CD4-positive, alpha-beta T cell treated with Interleukin-17A for 1 hour (primary cell): ENCODE data around the gene GNB1L.
A peak's percentile ranks its signal among the peaks of the same experiment; 100 is the strongest.

Experiments
- DNase-seq: peaks from one replicate; pipeline ENCODE4 v3.0.0-alpha.2; 2020

The GNB1L gene

DNA sequence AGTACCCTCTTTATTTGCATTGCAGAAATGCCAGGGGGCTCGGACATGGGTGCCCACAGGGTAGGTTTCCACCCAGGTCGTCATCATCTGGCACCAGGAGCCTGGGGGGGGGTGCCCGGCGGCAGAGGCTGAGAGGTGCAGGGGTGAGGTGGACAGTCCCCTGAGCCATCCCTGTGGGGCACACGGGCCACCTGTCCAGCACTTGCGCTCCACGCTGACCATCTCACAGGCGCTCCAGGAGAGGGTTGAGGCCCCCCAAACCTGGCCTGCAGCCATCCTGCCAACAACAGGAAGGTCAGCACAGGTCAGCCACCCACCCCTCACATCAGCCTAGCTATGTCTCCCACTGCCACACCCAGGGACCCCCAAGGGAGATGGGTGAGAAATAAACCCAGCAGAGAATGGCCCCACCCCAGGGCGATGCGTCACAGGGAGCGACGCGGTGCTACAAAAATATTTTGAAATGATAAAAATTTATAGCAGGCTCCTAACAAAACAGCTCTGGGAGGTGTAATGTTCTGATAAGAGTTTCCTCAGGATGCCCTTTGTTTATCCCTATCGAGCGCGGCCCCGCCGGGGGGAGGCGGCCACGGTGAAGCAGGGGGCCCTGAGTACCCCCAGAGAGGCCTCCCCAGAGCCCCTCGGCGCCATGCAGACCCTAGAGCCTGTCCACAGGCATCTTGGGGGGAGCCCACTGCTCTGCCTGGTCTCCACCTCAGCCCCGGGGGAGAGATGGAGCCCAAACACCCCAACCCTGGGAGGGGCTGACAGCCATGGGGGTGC is 21.0 kb upstream of the GNB1L start:
- DNase-seq, result no peak

DNA sequence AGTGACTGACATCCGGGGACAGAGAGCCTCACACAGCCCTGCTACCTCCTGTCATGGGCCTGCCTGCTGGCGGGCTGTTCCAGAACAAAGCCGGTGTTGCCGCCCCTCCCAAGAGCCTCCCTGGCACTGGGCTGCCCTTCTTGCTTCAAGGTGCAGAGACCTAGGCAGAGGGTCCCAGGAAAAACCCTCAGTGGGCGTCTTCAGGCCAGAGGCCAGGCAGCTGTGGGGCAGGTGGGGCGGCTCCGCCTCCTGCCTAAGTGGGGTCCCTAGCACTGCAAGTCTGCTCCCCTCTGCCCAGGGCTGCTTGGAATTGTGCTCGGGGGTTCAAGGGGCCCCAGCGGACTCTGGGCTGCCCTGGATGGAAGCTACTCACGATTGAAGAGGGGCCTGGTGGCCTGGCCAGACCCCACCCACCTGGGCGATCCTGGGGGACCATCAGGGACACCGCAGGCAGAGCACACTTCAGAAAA is 20.4 kb upstream of the GNB1L start:
- DNase-seq, result no peak

DNA sequence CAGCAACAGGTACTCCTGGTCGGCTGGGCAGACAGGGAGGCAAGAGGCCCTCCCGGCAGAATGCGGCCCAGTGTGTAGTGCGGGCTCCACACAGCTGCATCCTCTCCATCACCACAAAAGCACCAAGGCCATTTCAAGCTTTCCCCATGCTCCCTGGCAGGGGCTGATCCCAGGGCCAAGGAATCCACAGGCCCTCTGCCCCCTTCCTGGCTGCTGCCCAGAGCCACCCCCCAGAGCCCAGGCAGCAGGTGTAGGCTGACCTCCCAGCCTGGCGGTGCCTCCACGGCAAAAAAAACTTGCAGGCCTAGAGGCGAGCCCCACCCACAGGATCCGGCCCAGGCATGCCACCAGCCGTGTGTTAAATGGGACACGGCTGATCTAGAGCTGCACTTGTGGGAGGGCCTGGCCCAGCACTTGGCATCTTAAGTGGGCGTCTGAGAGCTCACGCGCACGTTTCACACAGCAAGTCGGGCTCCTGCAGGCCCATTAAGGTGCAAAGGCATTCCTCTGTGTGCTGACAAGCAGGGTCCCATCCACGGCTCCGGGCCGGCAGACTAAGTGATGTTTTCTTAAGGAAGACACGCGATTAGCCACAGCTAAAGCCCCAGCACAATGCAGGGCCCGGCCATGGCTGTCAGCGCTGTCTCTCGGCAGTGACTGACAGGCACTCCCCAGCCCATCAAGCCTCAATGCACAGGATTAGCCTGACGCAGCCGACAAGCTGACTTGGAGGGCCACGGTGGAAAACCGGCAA is 19.8 kb upstream of the GNB1L start:
- DNase-seq, result peak; percentile 32

DNA sequence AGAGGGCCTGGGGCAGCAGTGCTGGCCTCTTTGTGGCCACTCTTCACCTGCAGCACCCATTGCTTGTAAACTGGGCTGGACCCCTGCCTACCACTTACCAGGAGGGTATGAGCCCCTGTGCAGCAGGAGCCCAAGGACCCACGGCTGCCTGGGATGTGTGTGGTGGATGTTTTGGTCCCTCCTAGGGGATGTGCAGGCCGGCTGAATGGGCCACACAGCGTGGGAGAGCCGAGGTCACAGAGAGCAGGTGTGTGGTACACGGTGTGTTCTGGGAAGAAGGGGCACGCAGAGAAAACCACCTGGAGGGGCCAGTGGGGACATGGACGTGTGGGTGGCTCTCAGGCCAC is 19.3 kb upstream of the GNB1L start:
- DNase-seq, result no peak

DNA sequence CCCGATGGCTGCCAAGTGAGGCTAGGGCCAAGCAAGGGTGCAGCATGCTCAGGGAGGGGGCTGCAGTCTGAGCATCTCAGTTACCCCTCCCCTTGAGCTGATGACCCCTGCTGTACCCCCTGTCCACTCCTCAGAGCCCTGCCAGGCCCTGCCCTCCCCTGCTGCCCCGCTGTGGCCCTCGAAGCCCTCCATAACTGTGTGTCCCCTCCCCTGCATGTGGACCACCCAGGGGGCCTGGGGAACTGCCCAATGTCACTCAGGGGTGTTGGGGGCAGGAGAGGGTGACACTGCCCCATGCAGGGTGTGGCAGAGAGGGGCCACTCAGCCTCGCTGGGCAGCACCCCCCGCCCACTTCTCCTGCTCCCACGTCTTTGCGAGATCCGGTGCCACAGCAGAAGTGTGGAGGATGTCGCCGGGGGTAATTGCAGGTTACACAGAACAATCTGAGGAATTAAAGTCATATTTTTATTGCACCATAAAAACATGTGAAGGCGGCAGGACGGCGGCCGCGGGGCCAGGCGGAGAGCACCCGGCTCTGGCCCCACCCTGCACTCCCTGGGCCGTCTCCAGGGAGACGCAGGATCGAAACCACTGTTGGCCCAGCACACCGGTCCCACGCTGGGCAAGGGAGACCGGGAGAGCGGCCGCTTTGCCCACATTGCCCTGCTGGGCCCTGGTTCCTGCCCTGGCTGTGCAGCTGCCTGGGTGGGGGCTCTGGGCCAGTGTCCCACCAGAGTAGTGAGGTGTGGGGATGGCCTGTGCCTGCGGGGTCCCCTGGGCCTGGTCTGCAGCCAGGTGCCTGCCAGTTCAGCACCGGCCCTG is 18.7 kb upstream of the GNB1L start:
- DNase-seq, result no peak

DNA sequence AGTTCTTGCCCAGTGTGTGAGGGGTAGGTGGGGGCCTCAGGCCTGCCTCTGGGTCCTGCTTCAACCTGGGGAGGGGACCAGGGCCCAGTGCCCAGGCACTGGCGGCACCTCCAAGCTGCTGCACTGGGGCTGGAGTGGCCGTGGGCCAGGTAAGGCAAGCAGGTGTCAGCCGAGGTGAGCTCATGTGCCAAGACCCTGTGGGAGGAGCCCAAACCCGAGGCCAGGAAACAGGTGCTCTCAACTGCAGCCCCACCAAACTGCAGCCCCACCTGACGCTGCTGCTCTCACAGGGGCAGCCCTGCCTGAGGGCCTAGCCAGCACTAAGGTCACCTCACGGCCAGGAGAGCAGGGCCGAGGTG is 18.1 kb upstream of the GNB1L start:
- no peak for DNase-seq

DNA sequence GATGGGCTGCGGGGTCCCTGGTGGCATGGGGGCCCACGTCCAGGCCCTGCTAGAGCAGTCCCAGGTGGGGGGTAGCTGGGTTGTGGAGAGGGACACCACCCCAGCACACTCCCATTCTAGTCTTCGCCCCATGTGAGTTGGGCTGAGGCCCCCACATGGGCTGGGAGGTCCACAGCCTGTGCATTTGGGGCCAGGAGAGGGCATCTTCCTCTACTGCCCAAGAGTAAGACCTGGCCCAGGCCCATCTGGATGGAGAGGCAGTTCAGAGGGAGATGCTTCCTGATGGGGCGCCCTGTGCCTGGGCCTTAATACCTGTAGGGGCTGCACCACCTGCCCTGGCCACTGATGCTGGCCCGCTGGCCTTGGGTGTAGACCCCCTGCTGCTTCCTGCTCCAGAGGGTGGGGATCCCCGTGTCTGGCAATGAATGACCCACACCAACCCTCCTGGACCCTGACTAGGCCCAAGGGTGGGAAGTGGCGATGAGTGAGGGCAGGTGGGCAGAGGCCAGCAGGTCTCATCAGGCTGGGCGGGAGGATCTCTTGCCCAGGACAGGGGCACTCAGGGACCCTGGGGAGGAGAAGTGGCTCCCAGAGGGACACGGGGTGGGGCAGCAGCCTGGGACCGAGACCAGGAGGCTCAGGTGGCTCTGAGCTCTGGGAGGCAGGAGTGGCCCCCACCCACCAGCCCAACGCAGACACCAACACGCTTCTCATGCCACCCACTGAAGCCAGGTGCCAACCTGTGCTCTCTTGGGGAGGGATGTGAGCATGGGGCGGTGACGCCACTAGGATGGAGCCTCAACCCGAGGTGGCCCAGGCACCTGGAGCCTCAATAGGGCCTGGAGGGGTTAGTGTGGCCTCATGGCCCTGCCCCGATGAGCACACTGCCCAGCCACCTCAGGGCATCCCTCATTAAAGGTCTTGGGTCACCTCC is 17.4 kb upstream of the GNB1L start:
- DNase-seq, result no peak

DNA sequence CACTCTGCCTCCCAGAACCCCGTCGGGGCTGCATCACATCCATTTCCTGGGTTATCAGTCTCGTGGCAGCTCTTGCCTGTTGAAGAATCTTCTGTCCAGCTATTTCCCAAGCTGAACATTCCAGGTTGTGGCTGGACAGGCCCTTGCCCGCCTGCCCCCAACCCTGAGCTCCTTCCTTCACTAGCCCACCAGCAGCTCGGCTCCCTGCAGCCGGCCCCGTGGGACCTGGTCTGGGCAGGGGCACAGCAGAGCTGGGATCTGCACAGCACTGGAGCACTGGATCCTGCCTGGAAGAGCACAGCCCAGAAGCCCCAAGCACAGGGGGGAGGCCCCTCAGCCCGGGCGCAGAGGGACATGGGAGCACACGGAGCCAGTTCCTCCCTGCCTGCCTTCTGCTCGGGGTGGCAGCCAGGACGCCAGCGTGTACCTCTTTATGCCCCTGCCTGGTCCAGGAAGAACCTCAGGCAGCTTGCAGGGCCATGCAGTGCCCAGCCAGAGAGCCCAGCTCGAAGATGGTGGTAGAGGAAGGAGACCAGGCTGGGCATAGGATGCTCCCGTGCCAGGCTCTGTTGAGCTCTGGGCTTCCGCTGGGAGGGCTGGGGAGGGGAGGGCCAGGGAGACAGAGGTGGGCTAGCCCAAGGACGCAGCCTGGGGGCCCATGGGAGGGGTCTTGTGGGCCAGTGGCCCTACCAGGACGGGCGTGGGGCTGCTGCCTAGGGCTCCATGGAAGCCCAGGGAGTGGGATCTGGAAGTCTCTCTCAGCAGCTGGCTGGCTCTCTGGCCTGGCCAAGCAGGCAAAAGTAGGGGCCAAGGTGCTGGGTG is 16.6 kb upstream of the GNB1L start:
- DNase-seq, result no peak

DNA sequence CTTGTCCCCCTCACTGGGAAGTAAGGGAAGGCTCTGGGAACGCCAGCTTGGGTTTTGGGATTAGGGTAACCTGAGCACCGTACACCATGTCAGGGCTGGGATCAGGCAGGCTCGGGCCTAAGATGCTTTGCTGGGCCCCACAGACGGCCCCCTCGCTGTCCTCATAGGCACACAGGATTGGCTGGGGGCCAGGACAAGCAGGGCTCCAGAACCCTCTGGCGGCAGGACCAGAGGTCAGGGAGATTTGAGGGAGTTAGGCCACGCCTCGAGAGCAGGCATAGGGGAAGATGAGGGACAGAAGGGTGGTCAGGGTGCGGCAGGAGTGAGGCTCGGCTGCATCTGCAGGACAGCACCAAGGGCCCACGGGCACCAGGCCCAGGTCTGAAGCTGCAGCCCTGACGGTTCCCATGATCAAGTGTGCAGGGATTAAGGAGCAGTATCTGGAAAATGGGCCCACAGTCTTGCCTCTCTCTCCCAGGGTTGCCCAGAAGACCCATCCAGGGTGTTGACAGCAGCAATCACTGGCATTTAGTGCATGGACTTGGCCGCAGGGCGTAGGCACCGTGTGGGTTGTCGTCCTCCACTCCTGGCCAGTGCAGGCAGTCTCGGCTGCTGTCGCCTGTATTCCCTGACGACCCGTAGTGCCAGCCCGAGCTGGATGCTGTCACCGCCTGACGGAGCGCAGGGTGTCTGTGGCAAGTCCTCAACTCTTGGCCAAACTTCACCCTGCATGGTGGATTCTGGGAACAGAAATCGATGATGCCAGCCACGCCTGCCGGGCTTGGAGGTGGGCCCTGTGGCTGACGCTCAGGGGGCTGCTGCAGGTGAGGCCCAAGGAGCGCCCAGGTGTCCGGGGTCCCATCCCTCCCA is 15.7 kb upstream of the GNB1L start:
- DNase-seq, result no peak

DNA sequence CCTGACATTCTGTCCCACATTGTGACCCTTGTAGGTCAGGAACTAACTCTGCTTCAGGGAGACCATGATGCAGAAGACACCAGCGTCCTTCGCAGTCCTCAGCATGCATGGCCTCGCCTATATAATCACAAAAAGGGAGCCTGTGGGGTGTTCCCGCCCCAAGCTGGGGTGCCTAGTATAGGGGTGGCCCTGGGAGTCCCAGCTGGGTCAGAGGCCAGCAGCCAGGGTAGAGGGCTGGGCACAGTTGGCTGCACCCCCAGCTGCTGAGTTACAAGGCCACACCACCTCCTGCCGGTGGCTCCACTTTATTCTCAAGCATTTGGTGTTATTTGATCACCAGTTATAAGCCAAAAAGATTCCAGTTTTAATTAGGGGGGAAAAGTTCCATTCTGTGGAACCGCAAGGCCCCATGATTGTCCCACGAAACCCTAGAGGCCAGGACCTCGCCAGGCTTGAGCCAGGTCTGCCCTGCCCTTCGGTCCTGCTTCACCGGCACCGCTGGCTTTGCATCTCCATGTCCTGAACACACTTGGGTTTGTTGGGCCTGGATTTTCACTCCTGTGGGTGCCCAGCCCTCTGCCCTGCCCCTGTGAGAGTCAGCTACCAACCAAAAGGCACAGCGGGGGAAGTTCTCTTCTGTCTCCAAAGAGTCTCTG is 15.0 kb upstream of the GNB1L start:
- DNase-seq, result no peak

DNA sequence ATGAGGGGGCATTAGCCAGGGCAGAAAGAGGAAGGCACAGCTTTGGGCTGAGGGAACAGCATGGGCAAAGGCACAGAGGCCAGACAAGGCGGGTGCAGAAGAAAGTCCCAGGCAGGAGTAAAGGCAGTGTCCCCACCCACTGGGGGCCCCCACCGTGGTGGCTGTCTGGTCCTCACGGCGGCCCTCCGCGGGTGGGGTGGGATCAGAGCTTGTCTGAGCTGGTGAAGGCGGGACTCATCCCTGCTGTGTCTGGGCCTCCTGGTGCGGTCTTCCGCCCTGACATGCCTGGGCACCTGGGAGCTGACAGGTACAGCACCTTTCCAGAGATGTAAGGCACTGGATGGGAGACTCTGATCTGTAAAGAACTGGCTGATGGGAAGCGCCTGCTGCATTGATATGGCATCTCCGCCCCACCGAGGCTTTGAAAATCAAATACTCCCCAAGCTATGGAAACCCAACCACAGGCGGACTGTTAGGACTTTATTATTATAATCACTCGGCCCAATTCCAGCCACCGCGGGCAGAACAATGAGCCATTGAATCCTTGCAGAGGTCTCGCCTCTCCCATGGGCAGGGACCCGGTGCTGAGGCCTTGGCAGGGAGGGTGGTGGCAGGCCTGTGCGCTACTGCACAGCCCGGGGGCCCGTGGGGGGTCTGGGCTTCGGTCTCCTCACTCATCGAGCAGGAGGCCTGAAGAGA is 14.2 kb upstream of the GNB1L start:
- no peak for DNase-seq

DNA sequence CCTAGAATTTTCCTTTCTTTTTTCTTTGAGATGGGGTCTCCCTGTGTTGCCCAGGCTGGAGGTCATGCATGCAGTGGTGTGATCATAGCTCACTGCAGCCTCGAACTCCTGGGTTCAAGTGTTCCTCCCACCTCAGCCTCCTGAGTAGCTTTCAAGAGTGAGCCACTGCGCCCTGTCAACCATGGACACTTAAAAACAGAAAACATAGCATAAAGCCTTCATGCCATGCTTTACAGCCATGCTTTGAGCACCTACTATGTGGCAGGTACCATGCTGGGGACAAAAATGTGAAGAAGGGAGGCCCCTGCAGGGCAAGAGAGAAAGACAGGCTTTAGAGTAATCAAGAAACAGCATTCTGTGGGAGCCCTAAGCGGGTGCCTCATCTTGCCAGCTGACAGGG is 13.7 kb upstream of the GNB1L start:
- DNase-seq, result no peak

DNA sequence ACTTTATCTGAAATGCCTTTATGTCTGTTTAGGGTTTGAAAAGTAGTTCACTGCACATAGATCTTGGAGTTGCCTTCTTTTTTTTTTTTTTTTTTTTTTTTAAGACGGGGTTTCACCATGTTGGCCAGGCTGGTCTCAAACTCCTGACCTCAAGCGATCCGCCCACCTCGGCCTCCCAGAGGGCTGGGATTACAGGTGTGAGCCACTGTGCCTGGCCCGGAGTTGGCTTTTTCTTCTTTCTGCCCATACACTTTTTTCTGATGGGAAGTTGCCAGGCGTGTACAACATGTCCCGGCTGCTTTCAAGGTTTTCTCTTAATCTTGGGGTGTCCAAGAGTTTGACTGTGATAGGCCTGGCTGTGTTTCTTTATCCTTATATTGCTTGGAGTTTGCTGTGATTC is 12.9 kb upstream of the GNB1L start:
- no peak for DNase-seq

DNA sequence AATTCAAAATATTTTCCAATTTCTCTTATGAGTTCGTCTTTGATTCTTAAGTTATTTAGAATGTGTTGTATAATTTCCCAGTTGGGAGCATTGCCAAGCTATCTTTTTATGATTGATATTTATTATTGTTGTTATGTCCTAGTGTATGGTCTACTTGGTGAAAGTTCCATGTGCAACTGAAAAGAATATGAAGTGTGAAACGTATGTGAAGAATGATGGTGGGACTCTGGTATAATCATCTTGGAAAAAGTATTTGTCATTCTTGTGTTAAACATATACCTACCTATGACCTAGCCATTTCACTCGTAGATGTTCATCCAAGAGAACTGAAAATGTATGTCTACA is 12.0 kb upstream of the GNB1L start:
- DNase-seq, result no peak

DNA sequence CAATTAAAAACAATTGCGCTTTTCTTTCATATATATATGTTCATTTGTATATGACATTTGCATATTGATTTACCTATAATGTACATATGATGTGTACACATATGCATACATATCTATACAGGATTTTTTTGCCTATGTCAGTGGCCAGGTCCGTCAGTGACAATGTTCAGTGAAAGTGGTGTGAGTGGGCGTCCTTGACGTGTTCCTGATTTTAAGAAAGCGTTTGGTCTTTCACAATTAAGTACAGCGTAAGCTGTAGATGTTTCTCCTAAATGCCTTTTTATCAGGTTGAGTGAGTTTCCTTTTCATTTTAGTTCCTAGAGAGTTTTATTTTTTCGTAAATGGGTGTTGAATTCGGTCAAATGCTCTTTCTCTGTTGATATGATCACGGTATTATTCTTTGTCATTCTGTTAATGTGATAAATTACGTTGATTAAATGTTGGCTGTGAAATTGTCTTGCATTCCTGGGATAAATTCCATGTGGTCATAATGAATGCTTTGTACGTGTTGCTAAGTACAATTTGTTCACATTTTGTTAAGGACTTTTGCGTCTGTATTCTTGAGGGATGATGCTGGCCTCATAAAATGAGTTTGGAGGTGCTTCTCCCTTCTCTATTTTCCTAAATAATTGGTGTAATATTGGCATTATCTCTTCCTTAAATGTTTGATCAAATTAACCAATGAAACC is 10.6 kb upstream of the GNB1L start:
- DNase-seq, result no peak

DNA sequence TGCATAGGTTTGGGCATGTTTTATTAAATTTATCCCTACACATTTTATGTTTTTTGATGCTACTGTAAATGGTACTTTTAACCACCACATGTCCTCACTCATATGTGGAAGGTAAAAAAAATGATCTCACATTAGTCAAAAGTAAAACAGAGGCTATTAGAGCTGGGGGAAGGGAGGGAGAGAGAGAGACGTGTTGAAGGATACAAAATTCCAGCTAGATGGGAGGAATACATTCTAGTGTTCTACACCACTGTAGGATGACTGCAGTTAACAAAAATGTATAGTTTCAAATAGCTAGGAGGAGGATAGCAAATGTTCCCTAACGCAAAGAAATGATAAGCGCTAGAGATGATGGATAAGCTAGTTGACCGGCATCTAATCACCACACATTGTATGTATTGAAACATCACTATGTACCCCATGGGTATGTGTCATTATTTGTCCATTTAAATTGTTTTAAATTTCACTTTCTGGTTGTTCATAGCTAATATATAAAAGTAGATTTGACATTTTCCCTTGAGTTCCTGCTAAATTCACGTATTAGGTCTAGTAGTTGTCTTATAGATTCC is 9.9 kb upstream of the GNB1L start:
- no peak for DNase-seq

DNA sequence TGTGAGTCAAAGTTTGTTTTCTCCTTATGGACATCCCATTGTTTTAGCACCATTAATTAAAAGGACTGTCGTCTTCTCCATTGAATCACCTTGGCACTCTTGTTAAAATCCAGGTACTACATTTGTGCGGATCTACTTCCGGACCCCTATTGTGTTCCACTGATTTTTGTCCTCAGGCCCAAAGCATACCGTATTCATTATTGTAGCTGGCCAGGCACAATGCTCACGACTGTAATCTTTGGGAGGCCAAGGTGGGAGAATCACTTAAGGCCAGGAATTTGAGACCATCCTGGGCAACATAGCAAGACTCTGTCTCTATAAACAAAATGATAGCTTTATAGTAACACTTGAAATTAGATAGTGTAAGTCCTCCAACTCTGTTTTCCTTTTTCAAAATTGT is 8.9 kb upstream of the GNB1L start:
- no peak for DNase-seq

DNA sequence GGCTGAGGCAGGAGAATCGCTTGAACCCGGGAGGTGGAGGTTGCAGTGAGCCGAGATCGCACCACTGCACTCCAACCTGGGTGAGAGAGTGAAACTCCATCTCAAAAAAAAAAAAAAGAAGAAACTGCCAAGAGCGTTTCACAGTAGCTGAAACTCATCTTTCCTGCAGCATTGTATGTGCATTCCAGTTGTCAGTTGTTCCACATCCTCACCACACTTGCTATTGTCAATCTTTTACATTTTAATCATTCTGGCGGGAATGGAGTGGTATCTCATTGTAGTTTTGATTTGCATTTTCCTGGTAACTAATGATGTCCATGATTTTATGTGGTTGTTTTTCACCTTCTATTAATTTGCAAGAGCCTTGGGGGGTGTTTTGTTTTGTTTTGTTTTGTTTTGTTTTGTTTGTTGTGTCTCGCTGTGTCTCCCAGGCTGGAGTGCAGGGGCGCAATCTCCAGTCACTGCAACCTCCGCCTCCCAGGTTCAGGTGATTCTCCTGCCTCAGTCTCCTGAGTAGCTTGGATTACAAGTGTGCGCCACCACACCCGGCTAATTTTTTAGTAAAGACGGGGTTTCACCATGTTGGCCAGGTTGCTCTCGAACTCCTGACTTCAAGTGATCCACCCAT is 8.1 kb upstream of the GNB1L start:
- no peak for DNase-seq
